HG02970 (cell line): Measurements from ENCODE around the gene SLC38A4.

Experiments
- ATAC-seq: cut with Tn5 transposase; IDR thresholded peaks from one replicate; pipeline ENCODE4 v1.9.1; 2021; ENCODE audit warnings: mild to moderate bottlenecking, moderate library complexity, moderate number of reproducible peaks; ENCODE audit not compliant: unreplicated experiment, low FRiP score

Gene SLC38A4

DNA sequence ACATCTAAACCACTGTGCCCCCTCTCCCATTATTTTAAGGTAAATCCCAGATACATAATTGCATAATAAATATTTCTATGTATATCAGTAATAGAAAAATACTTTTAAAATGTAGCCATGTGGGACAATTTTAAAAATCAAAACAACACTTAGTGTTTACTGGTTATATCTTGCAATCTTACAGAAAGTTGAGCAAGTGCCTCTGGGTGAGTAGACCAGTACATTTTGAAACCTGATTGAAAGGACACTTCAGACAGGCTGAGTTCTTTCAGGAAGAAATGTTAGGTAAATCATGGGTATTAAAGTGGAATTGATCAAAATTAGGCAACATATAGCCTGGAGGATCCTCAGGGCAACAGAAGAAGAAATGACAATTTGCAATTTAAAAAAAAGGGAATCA is 7.2 kb downstream of the SLC38A4 start:
- no peak for ATAC-seq

- ATAC-seq = no peak
Observed at GRCh38 chr12:46815809-46816208, 10.0 kb downstream of the SLC38A4 start.

- no peak for ATAC-seq
Observed at GRCh38 chr12:46814143-46814542, 11.7 kb downstream of the SLC38A4 start.

DNA sequence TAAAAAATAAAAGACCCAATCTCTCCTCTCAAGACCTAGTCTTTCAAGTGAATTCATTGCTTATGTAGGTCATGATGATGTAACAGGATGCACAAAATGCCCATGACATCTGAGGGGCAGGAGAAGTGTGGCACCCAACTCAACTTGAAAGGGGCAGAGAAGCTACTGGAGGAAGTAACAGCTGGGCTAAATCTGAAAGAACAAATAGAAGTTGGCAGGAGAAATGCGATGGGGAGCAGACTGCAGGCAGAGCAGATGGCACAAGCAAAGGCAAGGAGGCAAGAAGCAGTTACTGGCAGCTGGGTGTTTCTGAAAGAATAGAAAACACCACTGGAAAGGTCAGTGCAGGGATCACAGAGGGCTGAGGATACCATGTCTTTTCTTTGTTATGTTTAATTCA is 14.6 kb downstream of the SLC38A4 start:
- no peak for ATAC-seq

DNA sequence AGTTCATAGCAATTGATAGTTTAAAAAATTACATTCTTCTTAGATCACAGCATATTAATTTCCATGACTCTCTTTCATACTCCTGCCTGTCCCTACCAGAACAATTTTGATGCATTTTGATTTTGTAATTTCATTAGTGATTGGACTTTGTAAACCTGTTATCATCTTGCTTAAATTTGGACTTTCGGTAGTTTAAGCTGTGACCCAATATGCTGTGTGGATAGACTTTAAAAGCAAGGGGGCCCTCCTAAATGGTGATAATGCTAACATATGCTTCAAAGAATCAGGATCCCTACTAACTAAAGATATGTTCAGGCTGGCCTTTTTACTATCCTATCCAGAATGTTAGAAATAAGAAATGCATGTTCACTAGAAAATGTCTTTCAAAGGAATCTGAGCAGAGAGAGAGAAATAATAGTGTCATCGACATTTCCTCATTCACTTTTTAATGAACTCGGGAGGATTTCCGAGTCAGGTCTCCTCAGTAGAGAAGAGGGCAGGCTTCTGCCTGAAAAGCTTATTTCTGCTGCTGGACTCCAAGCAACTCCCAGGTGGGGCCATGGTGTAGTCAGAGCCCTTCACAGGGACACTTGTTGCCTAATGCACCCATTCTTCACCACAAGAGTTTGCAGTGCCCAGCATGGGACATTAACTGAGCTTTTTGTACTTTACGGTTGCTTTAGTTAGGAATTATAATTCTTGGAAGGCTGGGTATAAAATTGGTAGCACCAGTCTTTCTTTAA is 16.7 kb downstream of the SLC38A4 start:
- no peak for ATAC-seq

DNA sequence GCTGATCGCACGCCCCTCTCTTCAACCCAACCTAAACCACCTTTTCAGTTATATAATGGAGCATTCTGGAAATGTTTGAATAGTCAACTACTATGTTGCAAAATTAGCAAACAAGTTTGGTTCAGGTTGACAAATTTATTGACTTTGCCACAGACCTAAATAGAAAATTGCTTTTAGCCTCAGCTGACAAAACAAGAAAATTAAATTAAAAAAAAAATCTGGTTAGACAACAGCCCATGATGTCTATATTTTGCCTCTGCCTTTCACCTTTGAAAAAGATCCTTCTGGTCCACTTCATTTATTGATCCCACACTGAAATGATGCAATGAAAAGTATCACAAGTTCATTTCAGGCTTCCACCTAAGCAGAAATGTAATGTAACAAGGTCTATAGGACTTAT is 17.5 kb downstream of the SLC38A4 start:
- no peak for ATAC-seq

DNA sequence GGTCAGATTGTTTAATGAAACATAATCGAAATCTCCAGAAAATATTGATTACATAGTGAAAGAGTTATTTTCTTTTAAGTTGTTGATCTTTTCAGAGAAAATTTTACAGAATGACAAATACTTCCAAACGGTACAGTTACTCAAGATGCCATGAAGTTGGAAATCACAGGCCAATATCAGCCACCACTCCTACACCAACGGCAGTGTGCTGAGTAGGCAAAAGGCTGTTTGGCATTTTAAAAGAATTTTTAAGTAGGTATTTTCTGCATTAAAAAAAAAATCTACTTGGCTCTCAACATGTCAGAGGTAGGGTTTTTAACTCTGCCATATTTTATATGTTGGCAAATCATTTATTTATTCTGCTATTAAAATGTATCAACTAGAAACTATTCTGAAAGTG is 21.7 kb downstream of the SLC38A4 start:
- no peak for ATAC-seq

DNA sequence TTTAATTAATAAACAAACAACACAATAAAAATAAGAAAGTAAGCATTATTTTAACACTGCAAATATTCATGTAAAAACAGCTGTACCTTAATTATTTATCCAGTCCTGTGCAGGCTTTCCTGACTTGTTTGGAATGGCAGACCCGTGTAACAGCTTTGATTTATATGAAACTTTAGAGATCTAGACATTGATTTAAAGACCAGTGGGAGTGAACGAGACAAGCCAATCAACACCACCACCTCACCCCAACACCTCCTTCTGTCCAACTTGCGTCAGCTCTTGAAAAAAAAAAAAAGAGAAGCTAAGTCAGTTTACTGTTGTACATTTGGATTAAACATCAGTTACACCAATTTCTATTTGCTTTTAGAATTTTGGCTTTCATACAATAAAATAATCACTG is 22.3 kb downstream of the SLC38A4 start:
- ATAC-seq = no peak

DNA sequence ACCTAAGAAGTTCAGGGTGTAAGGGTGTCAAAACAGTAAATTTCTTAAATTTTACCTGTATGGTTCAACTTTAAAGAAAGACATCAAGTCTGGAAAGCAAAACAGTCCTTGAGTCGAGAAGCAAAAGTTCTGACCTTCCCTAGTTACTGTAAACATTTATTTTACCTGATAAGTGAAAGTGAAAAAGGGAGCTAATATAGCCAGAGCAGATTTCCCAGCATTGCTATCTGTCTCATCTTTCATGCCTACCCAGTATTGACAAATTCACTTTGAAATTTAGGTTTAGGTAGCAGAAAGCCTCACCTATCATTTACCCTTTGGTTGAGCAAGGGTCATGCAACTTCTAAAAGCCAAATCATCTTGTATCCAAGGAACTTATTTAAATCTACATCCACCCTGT is 24.5 kb downstream of the SLC38A4 start:
- no peak for ATAC-seq

DNA sequence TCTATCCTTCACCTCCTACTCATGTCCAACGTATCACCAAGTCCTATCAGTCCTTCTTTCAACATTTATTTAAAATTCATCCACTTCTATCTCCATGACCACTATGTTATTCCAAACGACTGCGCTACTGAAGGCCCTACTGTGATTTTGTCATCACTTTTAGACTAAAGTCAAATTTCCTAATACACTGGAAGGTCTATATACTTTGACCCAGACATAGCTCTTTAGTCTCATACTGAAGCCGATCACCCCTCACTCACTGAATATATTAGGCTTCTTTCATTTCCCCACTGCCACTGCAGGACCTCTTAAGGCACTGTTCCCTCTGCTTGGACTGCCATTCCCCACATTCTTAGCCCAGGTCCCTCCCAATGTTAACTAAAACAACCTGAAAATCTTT is 25.6 kb downstream of the SLC38A4 start:
- no peak for ATAC-seq

- no peak for ATAC-seq
Observed at GRCh38 chr12:46798648-46799047, 27.1 kb downstream of the SLC38A4 start.

GRCh38 chr12:46798056-46798455 is 27.7 kb downstream of the SLC38A4 start:
- ATAC-seq = no peak

DNA sequence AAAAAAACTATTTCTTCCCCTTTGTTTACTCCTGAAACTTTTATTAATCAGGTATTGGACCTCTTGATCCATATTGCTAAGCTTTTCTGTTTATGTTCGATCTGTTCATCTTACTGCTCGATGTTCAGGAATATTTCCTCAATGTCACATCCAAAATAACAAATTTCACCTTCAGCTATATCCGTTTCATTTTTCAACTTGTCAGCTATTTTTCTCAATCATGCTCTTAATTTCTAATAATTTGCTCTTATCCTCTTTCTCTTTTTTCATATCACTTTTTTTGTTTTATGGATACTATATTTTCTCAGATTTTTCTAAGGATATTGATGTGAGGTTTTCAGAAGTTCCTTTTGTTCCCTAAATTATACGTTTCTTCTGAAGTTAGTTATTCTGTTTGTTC is 29.8 kb downstream of the SLC38A4 start:
- ATAC-seq = no peak

- ATAC-seq = no peak
Observed at GRCh38 chr12:46794593-46795190, 31.1 kb downstream of the SLC38A4 start.

GRCh38 chr12:46792925-46793324 is 32.9 kb downstream of the SLC38A4 start:
- no peak for ATAC-seq

DNA sequence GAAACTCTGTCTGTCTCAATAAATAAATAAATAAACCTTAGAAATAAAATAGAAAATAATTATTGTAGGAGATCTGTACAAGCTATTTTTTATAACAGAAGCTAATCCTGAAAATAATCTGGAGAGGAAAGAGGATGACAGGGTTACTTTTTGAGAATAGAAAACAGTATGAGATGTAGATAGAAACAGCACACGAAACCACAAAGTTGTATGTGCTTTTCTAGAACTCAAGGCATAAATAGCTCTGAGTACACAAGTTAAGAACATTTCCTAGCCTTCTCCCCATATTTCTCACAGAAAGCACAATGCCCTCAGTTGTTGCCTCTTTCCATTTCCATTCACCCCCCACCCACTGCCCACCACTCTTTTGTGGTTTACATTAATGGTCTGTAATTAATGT is 35.7 kb downstream of the SLC38A4 start:
- no peak for ATAC-seq

- ATAC-seq = no peak
Observed at GRCh38 chr12:46788072-46788887, 37.5 kb downstream of the SLC38A4 start.

DNA sequence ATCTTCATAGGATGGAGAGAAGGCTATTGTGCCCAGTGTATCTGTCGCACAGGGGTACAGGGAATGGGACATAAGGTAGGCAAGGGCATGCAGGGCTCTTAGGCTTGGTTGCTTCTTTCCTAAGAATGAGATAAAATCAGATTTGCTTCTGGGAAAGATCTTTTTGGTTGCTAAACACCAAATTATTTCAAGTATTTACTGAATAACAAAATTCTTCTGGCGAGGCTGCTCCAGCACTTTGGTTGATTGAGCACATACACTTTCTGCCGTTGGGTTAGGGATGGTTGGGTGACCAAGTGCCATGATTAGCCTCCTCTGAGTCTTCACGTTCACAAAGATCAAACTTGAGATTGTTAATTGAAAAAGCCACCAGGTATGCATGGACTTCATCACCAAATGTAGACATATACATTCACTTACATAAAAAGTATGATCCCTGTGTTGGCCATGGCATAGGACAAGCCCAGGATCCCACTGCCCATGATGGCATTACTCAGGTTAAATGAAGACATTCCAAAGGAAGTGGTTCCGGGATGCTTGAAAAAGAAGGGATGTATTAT is 38.2 kb downstream of the SLC38A4 start:
- ATAC-seq = no peak

DNA sequence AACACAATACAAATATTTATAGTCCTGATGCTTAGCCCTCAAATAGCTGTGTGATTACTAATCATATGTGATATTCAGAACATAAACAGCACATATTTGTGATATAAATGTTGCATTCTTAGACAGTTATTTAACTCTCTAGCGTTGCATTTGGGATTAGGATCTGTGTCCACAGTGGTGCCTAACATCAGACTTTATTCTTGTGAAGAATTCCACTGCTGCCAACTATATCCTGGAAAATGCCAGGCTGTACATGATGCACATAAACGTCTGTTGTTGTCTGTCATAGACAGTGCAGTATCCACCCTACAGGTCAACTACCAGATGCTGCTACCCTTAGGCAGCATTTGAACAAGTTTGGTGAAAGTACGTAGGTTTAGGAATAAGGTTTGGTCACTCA is 39.0 kb downstream of the SLC38A4 start:
- ATAC-seq = no peak

- ATAC-seq = no peak
Observed at GRCh38 chr12:46785382-46785781, 40.4 kb downstream of the SLC38A4 start.

GRCh38 chr12:46783871-46784270 is 41.9 kb downstream of the SLC38A4 start:
- no peak for ATAC-seq
